ENCODE data around the gene OGFR.

- TF ChIP-seq TCF7L2 (IDR thresholded peaks at IDR 0.05; ENCODE audit: low read depth, low read length) (peak; percentile 21; the same call in 1 of the 2 replicates), SIN3A (IDR thresholded peaks at IDR 0.05; ENCODE audit: borderline replicate concordance, insufficient read depth, low read depth, low read length) (no peak), POLR2AphosphoS5 (IDR thresholded peaks at IDR 0.05; ENCODE audit: low read depth, low read length) (0 out of 2 replicates have a peak, but pooled peaks have one; percentile 19), CTCF (IDR thresholded peaks at IDR 0.05) (no peak), REST (IDR thresholded peaks at IDR 0.05; ENCODE audit: insufficient read depth in 1 of 2, low read depth in 2 of 2, low read length in 1 of 2) (peak; percentile 53 to 59; a peak in 2 of 4 replicates)
Observed at GRCh38 chr20:62819494-62820174, 15.0 kb downstream of the OGFR start.
